SK-N-SH treated with all-trans-retinoic acid at 6 μM for 48 hours (cell line): ENCODE results near the gene TLL1.

Experiments
- ATAC-seq: fragments of 200-7000 bp; cut with Tn5 transposase; 3 replicates; pipeline ENCODE4 v1.9.1; 2020; ENCODE audit warnings: mild to moderate bottlenecking, moderate library complexity
- CSDC2 ChIP-seq: fragments of 250-450 bp; sonication (Bioruptor Pico); IDR thresholded peaks from 2 replicates; pipeline ENCODE4 v1.5.0; 2020; ENCODE audit warnings: mild to moderate bottlenecking, moderate library complexity
- ESRRG ChIP-seq: fragments of 250-450 bp; sonication (Bioruptor Pico); IDR thresholded peaks from 2 replicates; pipeline ENCODE4 v1.6.1; 2021; ENCODE audit warnings: mild to moderate bottlenecking
- GLIS3 ChIP-seq: fragments of 250-450 bp; sonication (Bioruptor Pico); IDR thresholded peaks from 2 replicates; pipeline ENCODE4 v1.5.0; 2020; ENCODE audit warnings: mild to moderate bottlenecking, moderate library complexity
- ISL1 ChIP-seq: fragments of 250-450 bp; sonication (Bioruptor Pico); IDR thresholded peaks from 2 replicates; pipeline ENCODE4 v2.1.2; 2022; ENCODE audit warnings: mild to moderate bottlenecking, moderate library complexity
- OSR1 ChIP-seq: fragments of 250-450 bp; sonication (Bioruptor Pico); IDR thresholded peaks from 2 replicates; pipeline ENCODE4 v1.8.0; 2022; ENCODE audit warnings: moderate library complexity, mild to moderate bottlenecking, inconsistent platforms
- PPARA ChIP-seq: fragments of 250-450 bp; sonication (Bioruptor Pico); IDR thresholded peaks from 2 replicates; pipeline ENCODE4 v1.5.0; 2020; ENCODE audit warnings: mild to moderate bottlenecking, borderline replicate concordance
- RARB ChIP-seq: fragments of 250-450 bp; sonication (Bioruptor Pico); IDR thresholded peaks from 2 replicates; pipeline ENCODE4 v1.8.0; 2021; ENCODE audit warnings: mild to moderate bottlenecking, moderate library complexity
- SNAI2 ChIP-seq: fragments of 250-450 bp; sonication (Bioruptor Pico); IDR thresholded peaks from 2 replicates; pipeline ENCODE4 v1.5.0; 2020; ENCODE audit warnings: mild to moderate bottlenecking, moderate library complexity
- TCF4 ChIP-seq: fragments of 250-450 bp; sonication (Bioruptor Pico); IDR thresholded peaks from 2 replicates; pipeline ENCODE4 v1.8.0; 2021; ENCODE audit warnings: mild to moderate bottlenecking, moderate library complexity, borderline replicate concordance
- TOX ChIP-seq: fragments of 250-450 bp; sonication (Bioruptor Pico); IDR thresholded peaks from 2 replicates; pipeline ENCODE4 v1.8.0; 2021; ENCODE audit warnings: mild to moderate bottlenecking, moderate library complexity, borderline replicate concordance
- ZC3H10 ChIP-seq: fragments of 250-450 bp; sonication (Bioruptor Pico); IDR thresholded peaks from 2 replicates; pipeline ENCODE4 v1.5.1; 2021; ENCODE audit warnings: mild to moderate bottlenecking, moderate library complexity
- ZFP3 ChIP-seq: fragments of 250-450 bp; sonication (Bioruptor Pico); IDR thresholded peaks from 2 replicates; pipeline ENCODE4 v1.5.0; 2020; ENCODE audit warnings: mild to moderate bottlenecking, moderate library complexity
- ZFP30 ChIP-seq: fragments of 450-650 bp; formaldehyde crosslinking; IDR thresholded peaks from 2 replicates; pipeline ENCODE4 v1.5.0; 2022; ENCODE audit warnings: mild to moderate bottlenecking, moderate library complexity
- ZNF565 ChIP-seq: fragments of 450-650 bp; formaldehyde crosslinking; conservative IDR thresholded peaks from 2 replicates; pipeline ENCODE4 v1.5.0; 2020; ENCODE audit warnings: low read depth, mild to moderate bottlenecking, moderate library complexity
- ZNF70 ChIP-seq: fragments of 450-650 bp; formaldehyde crosslinking; IDR thresholded peaks from 2 replicates; pipeline ENCODE4 v1.5.0; 2020; ENCODE audit warnings: mild to moderate bottlenecking, moderate library complexity
- TF ChIP-seq, protein P1 (sequence below): fragments of 250-450 bp; sonication (Bioruptor Pico); IDR thresholded peaks from 2 replicates; pipeline ENCODE4 v1.8.0; 2021; ENCODE audit warnings: low read depth, mild to moderate bottlenecking, moderate library complexity, borderline replicate concordance
- TF ChIP-seq, protein P2 (sequence below): fragments of 250-450 bp; sonication (Bioruptor Pico); IDR thresholded peaks from 2 replicates; pipeline ENCODE4 v1.5.1; 2021; ENCODE audit warnings: mild to moderate bottlenecking, moderate library complexity
- TF ChIP-seq, protein P3 (sequence below): fragments of 250-450 bp; sonication (Bioruptor Pico); IDR thresholded peaks from 2 replicates; pipeline ENCODE4 v1.5.1; 2020; ENCODE audit warnings: low read depth, mild to moderate bottlenecking, moderate library complexity
- TF ChIP-seq, protein P4 (sequence below): fragments of 250-450 bp; sonication (Bioruptor Pico); IDR thresholded peaks from 2 replicates; pipeline ENCODE4 v1.5.0; 2020; ENCODE audit warnings: mild to moderate bottlenecking, moderate library complexity
- TF ChIP-seq, protein P5 (sequence below): fragments of 250-450 bp; sonication (Bioruptor Pico); IDR thresholded peaks from 2 replicates; pipeline ENCODE4 v1.8.0; 2020; ENCODE audit warnings: mild to moderate bottlenecking, moderate library complexity, borderline replicate concordance

TLL1 gene

DNA sequence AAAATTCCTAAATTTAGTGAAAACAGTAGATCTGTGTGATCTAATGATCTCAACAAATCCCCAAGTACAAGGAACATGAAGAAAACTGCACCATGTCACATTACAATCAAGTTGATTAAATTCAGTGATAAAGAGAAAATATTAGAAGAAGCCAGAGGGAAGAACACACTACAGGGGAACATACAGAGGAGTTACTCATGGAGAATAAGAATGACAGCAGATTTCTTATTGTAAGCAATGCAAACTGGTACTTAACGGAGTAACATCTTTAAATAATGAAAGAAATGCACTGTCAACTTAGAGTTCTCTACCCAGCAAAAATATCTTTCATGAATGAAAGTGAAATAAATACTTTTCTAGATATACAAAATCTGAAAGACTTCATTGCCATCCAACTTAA, 21.1 kb downstream of the TLL1 start (continued):
- TF ChIP-seq, protein P1, sequence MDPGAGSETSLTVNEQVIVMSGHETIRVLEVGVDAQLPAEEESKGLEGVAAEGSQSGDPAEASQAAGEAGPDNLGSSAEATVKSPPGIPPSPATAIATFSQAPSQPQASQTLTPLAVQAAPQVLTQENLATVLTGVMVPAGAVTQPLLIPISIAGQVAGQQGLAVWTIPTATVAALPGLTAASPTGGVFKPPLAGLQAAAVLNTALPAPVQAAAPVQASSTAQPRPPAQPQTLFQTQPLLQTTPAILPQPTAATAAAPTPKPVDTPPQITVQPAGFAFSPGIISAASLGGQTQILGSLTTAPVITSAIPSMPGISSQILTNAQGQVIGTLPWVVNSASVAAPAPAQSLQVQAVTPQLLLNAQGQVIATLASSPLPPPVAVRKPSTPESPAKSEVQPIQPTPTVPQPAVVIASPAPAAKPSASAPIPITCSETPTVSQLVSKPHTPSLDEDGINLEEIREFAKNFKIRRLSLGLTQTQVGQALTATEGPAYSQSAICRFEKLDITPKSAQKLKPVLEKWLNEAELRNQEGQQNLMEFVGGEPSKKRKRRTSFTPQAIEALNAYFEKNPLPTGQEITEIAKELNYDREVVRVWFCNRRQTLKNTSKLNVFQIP (CRISPR knock-in tag), result no peak
- TF ChIP-seq RARB (CRISPR knock-in tag), result no peak
- TF ChIP-seq ZFP30 (CRISPR knock-in tag), result no peak
- no peak for TF ChIP-seq ZNF565 (CRISPR knock-in tag)
- TF ChIP-seq TCF4 (CRISPR knock-in tag), result no peak
- TF ChIP-seq CSDC2, result no peak
- no peak for TF ChIP-seq GLIS3 (CRISPR knock-in tag)
- TF ChIP-seq ZFP3, result no peak
- TF ChIP-seq, protein P2, sequence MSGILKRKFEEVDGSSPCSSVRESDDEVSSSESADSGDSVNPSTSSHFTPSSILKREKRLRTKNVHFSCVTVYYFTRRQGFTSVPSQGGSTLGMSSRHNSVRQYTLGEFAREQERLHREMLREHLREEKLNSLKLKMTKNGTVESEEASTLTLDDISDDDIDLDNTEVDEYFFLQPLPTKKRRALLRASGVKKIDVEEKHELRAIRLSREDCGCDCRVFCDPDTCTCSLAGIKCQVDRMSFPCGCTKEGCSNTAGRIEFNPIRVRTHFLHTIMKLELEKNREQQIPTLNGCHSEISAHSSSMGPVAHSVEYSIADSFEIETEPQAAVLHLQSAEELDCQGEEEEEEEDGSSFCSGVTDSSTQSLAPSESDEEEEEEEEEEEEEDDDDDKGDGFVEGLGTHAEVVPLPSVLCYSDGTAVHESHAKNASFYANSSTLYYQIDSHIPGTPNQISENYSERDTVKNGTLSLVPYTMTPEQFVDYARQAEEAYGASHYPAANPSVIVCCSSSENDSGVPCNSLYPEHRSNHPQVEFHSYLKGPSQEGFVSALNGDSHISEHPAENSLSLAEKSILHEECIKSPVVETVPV (CRISPR knock-in tag), result no peak
- no peak for TF ChIP-seq SNAI2 (CRISPR knock-in tag)
- TF ChIP-seq, protein P3, sequence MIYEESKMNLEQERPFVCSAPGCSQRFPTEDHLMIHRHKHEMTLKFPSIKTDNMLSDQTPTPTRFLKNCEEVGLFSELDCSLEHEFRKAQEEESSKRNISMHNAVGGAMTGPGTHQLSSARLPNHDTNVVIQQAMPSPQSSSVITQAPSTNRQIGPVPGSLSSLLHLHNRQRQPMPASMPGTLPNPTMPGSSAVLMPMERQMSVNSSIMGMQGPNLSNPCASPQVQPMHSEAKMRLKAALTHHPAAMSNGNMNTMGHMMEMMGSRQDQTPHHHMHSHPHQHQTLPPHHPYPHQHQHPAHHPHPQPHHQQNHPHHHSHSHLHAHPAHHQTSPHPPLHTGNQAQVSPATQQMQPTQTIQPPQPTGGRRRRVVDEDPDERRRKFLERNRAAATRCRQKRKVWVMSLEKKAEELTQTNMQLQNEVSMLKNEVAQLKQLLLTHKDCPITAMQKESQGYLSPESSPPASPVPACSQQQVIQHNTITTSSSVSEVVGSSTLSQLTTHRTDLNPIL, result no peak

DNA sequence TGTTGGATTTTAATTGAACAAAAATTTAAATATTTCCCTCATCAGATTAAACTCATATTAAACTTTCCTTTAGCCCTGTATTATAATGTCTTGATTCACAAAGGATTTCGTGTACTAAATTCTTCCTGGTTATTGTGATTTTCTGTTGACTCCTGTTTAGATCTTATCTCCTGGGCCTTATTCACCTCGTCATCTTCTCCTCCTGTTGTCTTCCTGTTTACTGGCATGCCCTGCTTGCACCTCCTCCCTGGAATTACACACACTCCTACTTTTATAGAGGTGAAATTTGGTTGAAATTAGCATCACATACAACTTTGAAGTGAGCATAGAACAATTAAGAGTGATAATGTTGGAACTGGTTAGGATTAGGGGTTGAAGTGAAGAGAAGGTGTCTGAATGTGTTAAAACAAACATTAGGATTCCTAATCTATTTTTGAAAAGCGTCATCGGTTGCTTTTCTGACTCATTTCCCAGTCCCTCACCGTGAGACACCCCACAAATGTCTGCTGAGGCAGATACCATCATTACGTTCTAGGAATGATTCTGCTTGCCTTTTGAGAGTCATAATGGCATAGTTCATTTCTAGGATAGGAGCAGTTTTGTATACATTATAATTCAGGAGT, 32.5 kb downstream of the TLL1 start:
- peak; percentile 44; the same call in 2 of the 3 replicates for ATAC-seq
- TF ChIP-seq ISL1 (CRISPR knock-in tag), result no peak
- no peak for TF ChIP-seq TOX (CRISPR knock-in tag)
- TF ChIP-seq ZFP30 (CRISPR knock-in tag), result no peak
- TF ChIP-seq ZC3H10 (CRISPR knock-in tag), result no peak
- no peak for TF ChIP-seq RARB (CRISPR knock-in tag)
- TF ChIP-seq, protein P4, sequence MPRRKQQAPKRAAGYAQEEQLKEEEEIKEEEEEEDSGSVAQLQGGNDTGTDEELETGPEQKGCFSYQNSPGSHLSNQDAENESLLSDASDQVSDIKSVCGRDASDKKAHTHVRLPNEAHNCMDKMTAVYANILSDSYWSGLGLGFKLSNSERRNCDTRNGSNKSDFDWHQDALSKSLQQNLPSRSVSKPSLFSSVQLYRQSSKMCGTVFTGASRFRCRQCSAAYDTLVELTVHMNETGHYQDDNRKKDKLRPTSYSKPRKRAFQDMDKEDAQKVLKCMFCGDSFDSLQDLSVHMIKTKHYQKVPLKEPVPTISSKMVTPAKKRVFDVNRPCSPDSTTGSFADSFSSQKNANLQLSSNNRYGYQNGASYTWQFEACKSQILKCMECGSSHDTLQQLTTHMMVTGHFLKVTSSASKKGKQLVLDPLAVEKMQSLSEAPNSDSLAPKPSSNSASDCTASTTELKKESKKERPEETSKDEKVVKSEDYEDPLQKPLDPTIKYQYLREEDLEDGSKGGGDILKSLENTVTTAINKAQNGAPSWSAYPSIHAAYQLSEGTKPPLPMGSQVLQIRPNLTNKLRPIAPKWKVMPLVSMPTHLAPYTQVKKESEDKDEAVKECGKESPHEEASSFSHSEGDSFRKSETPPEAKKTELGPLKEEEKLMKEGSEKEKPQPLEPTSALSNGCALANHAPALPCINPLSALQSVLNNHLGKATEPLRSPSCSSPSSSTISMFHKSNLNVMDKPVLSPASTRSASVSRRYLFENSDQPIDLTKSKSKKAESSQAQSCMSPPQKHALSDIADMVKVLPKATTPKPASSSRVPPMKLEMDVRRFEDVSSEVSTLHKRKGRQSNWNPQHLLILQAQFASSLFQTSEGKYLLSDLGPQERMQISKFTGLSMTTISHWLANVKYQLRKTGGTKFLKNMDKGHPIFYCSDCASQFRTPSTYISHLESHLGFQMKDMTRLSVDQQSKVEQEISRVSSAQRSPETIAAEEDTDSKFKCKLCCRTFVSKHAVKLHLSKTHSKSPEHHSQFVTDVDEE (CRISPR knock-in tag), result no peak
- no peak for TF ChIP-seq TCF4 (CRISPR knock-in tag)
- TF ChIP-seq ESRRG (CRISPR knock-in tag), result no peak
- no peak for TF ChIP-seq CSDC2
- TF ChIP-seq OSR1, result no peak
- no peak for TF ChIP-seq ZNF70 (CRISPR knock-in tag)
- TF ChIP-seq, protein P5, sequence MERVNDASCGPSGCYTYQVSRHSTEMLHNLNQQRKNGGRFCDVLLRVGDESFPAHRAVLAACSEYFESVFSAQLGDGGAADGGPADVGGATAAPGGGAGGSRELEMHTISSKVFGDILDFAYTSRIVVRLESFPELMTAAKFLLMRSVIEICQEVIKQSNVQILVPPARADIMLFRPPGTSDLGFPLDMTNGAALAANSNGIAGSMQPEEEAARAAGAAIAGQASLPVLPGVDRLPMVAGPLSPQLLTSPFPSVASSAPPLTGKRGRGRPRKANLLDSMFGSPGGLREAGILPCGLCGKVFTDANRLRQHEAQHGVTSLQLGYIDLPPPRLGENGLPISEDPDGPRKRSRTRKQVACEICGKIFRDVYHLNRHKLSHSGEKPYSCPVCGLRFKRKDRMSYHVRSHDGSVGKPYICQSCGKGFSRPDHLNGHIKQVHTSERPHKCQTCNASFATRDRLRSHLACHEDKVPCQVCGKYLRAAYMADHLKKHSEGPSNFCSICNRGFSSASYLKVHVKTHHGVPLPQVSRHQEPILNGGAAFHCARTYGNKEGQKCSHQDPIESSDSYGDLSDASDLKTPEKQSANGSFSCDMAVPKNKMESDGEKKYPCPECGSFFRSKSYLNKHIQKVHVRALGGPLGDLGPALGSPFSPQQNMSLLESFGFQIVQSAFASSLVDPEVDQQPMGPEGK, result no peak
- TF ChIP-seq, protein P2 (CRISPR knock-in tag), result no peak
- TF ChIP-seq ZNF565 (CRISPR knock-in tag), result no peak
- TF ChIP-seq, protein P1 (CRISPR knock-in tag), result no peak
- no peak for TF ChIP-seq PPARA (CRISPR knock-in tag)
